ENCODE data around the gene FRZB. TPM values are rescaled to one million over a fixed set of nuclear protein-coding genes. Genes with fewer than 3 reads are reported as not detected.

FRZB gene
- total RNA-seq, 4 donors from 2014 or later: 3.0 to 9.1 (median 4.5) TPM

DNA sequence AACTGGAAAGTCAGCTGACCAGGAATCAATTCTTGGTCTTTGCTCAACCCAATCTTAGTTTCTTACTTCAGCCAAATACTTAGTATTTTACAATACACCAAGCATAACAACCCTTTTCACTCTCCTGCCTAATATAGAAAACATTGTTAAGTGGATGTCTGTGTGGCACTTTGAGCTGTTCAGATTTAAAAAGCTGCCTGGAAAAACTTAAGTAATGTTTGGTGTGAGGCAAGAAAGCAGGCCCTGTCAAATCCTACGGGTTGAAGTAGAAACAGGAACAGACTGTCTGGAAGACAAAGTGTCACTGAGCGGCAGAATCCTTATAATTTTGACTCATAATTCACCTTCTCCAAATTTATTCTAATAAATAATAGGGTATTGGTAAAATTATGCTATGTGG is 37.1 kb upstream of the FRZB start:
- no peaks in the 10 kb centered on the region for H3K4me1 ChIP-seq
- no peak overlapping the region for H3K27ac ChIP-seq
- H3K4me3 ChIP-seq: no peak overlapping the region
- TF ChIP-seq, protein P1, sequence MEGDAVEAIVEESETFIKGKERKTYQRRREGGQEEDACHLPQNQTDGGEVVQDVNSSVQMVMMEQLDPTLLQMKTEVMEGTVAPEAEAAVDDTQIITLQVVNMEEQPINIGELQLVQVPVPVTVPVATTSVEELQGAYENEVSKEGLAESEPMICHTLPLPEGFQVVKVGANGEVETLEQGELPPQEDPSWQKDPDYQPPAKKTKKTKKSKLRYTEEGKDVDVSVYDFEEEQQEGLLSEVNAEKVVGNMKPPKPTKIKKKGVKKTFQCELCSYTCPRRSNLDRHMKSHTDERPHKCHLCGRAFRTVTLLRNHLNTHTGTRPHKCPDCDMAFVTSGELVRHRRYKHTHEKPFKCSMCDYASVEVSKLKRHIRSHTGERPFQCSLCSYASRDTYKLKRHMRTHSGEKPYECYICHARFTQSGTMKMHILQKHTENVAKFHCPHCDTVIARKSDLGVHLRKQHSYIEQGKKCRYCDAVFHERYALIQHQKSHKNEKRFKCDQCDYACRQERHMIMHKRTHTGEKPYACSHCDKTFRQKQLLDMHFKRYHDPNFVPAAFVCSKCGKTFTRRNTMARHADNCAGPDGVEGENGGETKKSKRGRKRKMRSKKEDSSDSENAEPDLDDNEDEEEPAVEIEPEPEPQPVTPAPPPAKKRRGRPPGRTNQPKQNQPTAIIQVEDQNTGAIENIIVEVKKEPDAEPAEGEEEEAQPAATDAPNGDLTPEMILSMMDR (IDR thresholded peaks at IDR 0.05): no peak
- DNase-seq: no peak
- H3K27me3 ChIP-seq: no peaks in the 10 kb centered on the region
- no peaks in the 10 kb centered on the region for H3K9me3 ChIP-seq
- no peaks in the 10 kb centered on the region for H3K36me3 ChIP-seq

DNA sequence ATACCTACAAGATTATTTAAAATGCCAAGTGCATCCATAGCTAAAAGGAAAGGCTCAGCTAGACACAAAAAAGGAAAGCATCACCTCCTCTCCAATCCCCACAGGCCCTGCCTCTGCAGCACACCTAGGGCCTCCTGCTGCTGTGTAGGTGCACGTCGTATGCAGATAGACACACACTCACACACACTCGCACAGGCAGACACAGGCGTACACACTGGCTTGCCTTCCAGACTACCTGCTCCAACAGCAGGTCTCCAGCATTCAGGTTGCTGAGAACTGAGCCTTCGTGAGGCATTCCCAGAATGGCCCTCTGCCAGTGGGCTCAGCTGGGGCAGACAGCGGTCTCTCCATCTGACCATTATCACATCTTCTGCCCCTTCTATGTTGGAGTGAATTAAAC is 35.3 kb upstream of the FRZB start:
- no peak overlapping the region for H3K27ac ChIP-seq
- DNase-seq: no peak
- no peaks in the 10 kb centered on the region for H3K9me3 ChIP-seq
- no peaks in the 10 kb centered on the region for H3K4me1 ChIP-seq
- TF ChIP-seq, protein P1 (IDR thresholded peaks at IDR 0.05): no peak
- TF ChIP-seq POLR2A (IDR thresholded peaks at IDR 0.05): no peak
- H3K4me3 ChIP-seq: no peak overlapping the region
- H3K36me3 ChIP-seq: no peaks in the 10 kb centered on the region
- no peaks in the 10 kb centered on the region for H3K27me3 ChIP-seq

DNA sequence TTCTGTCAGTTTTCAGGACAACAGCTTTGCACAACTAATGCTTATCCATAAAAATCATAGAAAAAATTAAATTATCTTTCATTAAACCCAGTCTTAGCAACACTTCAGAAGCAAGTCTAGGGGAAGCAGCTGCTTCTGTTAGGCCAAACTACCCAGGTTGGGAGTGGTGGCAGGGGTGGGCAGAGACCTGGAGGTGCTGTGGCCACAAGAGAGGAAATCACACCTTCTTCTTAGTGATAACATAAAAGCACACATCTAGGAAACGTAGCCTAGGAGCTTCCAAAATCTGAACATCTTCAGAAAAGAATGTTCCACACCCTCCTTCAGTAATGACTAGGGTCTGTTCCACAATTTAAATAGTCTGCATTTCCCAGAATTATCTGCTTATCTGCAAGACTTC is 32.3 kb upstream of the FRZB start:
- no peak for DNase-seq
- no peaks in the 10 kb centered on the region for H3K4me1 ChIP-seq
- no peaks in the 10 kb centered on the region for H3K36me3 ChIP-seq
- H3K4me3 ChIP-seq: no peak overlapping the region
- no peak overlapping the region for H3K27ac ChIP-seq
- H3K9me3 ChIP-seq: no peaks in the 10 kb centered on the region
- H3K27me3 ChIP-seq: no peaks in the 10 kb centered on the region
- TF ChIP-seq, protein P1 (IDR thresholded peaks at IDR 0.05): no peak
- TF ChIP-seq POLR2A (IDR thresholded peaks at IDR 0.05): no peak

DNA sequence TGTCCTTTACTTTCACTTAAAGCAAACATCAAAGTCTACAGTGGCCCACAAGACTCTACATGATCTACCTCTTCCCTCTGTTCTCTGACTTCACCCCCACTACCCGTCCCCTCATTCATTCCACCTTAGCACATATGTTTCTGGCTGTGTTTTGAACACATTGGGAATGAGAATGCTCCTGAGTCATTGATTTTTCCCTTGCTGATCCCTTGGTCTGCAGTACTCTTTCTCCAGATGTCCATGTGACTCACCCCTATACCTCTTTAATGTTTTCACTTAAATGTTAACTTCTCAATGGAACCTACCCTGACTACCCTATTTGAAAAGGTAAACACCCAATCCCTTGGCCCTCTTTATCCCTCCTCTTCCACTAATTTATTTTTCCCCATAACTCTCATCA is 30.7 kb upstream of the FRZB start:
- TF ChIP-seq POLR2A (IDR thresholded peaks at IDR 0.05): no peak
- TF ChIP-seq, protein P1 (IDR thresholded peaks at IDR 0.05): no peak
- H3K4me3 ChIP-seq: no peak overlapping the region
- H3K27me3 ChIP-seq: no peaks in the 10 kb centered on the region
- DNase-seq: no peak
- no peaks in the 10 kb centered on the region for H3K9me3 ChIP-seq
- no peaks in the 10 kb centered on the region for H3K4me1 ChIP-seq
- no peaks in the 10 kb centered on the region for H3K36me3 ChIP-seq
- no peak overlapping the region for H3K27ac ChIP-seq

DNA sequence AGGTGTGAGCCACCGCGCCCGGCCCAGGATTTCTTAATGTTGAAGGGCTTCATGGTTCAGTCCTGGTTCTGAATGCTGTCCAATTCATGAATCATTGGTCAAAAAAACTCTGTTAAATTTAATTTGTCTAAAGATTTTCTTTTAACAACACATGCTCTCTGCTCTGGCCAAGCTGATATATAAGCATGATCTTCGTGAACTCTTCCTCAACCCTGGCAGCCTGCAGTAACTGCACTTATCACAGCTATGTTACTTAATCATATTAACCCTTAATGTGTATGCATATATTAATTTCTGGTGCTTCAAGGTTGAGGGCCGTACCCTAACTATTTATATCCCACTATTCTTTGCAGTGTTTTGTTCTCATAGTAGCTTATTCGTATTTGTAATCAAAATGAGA is 29.4 kb upstream of the FRZB start:
- no peaks in the 10 kb centered on the region for H3K4me1 ChIP-seq
- no peaks in the 10 kb centered on the region for H3K36me3 ChIP-seq
- H3K9me3 ChIP-seq: no peaks in the 10 kb centered on the region
- H3K27ac ChIP-seq: no peak overlapping the region
- TF ChIP-seq POLR2A (IDR thresholded peaks at IDR 0.05): no peak
- TF ChIP-seq, protein P1 (IDR thresholded peaks at IDR 0.05): no peak
- DNase-seq: no peak
- no peaks in the 10 kb centered on the region for H3K27me3 ChIP-seq
- no peak overlapping the region for H3K4me3 ChIP-seq

DNA sequence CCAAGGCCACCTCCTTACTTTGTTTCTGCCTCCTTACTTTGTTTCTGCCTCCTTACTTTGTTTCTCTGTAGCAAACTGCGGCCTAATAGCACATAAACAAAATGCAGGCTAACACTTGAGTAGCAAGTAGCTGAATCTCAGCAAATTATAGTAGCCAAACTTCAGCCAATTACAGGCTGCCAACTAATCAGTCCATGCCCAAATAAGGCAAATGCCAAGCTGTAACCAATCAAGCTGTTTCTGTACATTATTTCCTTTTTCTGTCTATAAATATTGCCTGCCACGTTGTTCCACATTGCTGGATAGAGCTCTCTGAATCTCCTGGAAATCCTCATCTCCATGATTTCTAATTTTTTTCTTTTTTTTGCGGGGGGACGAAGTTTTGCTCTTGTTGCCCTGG is 28.7 kb upstream of the FRZB start:
- Histone ChIP-seq H3K9me3 (no peaks in the 10 kb centered on the region), H3K27ac (no peak overlapping the region), H3K27me3 (no peaks in the 10 kb centered on the region), H3K36me3 (no peaks in the 10 kb centered on the region), H3K4me3 (no peak overlapping the region), H3K4me1 (no peaks in the 10 kb centered on the region)
- TF ChIP-seq POLR2A (IDR thresholded peaks at IDR 0.05): no peak
- TF ChIP-seq, protein P1 (IDR thresholded peaks at IDR 0.05): no peak
- DNase-seq: no peak
